Sigmoid colon (tissue), 7 donors: ENCODE results near the gene MTR. TPM values are rescaled to one million over a fixed set of nuclear protein-coding genes. Genes with fewer than 3 reads are reported as not detected.
A peak's percentile ranks its signal among the peaks of the same experiment; 100 is the strongest.

Experiments
- DNase-seq: peaks from one replicate; pipeline ENCODE4 v3.0.0-alpha.2; 2019
- H3K27ac ChIP-seq, 4 donors: fragments of 200-600 bp; sonication (generic); one replicate each; pipeline ENCODE4 v1.5.1; 2016 to 2019; ENCODE audit warnings: mild to moderate bottlenecking in 1 of 4
- H3K27me3 ChIP-seq, 3 donors: fragments of 200-600 bp; sonication (generic); one replicate each; pipeline ENCODE4 v1.5.1; 2019; ENCODE audit warnings: mild to moderate bottlenecking in 1 of 3
- H3K36me3 ChIP-seq, 4 donors: fragments of 200-600 bp; sonication (generic); one replicate each; pipeline ENCODE4 v1.5.1; 2016 to 2019
- H3K4me1 ChIP-seq, 4 donors: fragments of 200-600 bp; sonication (generic); one replicate each; pipeline ENCODE4 v1.5.1; 2017 to 2019
- H3K4me3 ChIP-seq, 4 donors: fragments of 200-600 bp; sonication (generic); one replicate each; pipeline ENCODE4 v1.5.1; 2017 to 2019; ENCODE audit warnings: mild to moderate bottlenecking in 2 of 4, moderate library complexity in 1 of 4
- H3K9me3 ChIP-seq, 4 donors: fragments of 200-600 bp in 3 of 4; sonication (generic) in 3 of 4; one replicate each; pipeline versions ENCODE4 v1.5.1 to v1.6.1; 2013 to 2019
- CTCF ChIP-seq, 4 experiments: fragments of 450-650 bp in 3 of 4; fragments of 200-600 bp in 1 of 4; IDR thresholded peaks; one replicate each; pipeline ENCODE4 v1.5.1; 2016 to 2019; ENCODE audit warnings: antibody characterized with exemption in 4 of 4, mild to moderate bottlenecking in 3 of 4, moderate library complexity in 2 of 4
- EP300 ChIP-seq, 4 donors: sonication (generic); formaldehyde crosslinking; IDR thresholded peaks; one replicate each; pipeline ENCODE4 v1.6.1; 2017; ENCODE audit warnings: antibody characterized with exemption in 4 of 4
- POLR2A ChIP-seq, 2 donors: fragments of 450-650 bp; IDR thresholded peaks; one replicate each; pipeline ENCODE4 v1.6.1; 2016; ENCODE audit warnings: antibody characterized with exemption in 2 of 2, mild to moderate bottlenecking in 2 of 2, moderate library complexity in 2 of 2
- POLR2AphosphoS5 ChIP-seq, 4 donors: sonication (generic); formaldehyde crosslinking; IDR thresholded peaks; one replicate each; pipeline ENCODE4 v1.6.1; 2017; ENCODE audit warnings: antibody characterized with exemption in 4 of 4
- WGBS, 2 donors: extraction: QIAGEN DNeasy Blood & Tissue Kit; methylation state at CpG; one replicate each; pipeline ENCODE4 v1.1.7; 2013; 5-methylcytosine and 5-hydroxymethylcytosine counted together
- intact Hi-C: fragments of 100-400 bp; cut with DNase I; formaldehyde crosslinking; loops from one replicate; pipeline ENCODE4 v1.15.1; 2023
- polyA plus RNA-seq, 3 donors: library from polyadenylated mRNA; stranded (reverse); fragments of 200-250 nt; gene quantifications; one replicate each; pipeline ENCODE4 v1.2.3, GENCODE V29; 2013
- total RNA-seq, 4 donors: library from RNA; depleted of rRNA; stranded (reverse); fragments of >200 nt; gene quantifications; one replicate each; pipeline ENCODE4 v1.1.0, GENCODE V29; 2016
- donor health status: healthy with polysubstance abuse.
- donor health status: Bipolar disorder and iron deficiency.
- donor health status: healthy.

Gene MTR
- total and polyA plus RNA-seq, 7 donors: 1.2 to 38.4 (median 28.2) TPM

GRCh38 chr1:236864211-236864610 lies 69.1 kb downstream of the MTR start:
- Histone ChIP-seq H3K36me3 (peaks cover 0 to 27% (median 3%) of the 10 kb centered on the region in 4 donors), H3K27me3 (no peaks in the 10 kb centered on the region), H3K4me1 (peaks cover 0 to 71% (median 43%) of the 10 kb centered on the region in 4 donors), H3K9me3 (no peaks in the 10 kb centered on the region), H3K27ac (peak overlapping the region; percentile 32 to 72 (median 63)), H3K4me3 (no peak overlapping the region)
- no peak for DNase-seq
- intact Hi-C loops: no loop called here
- WGBS, 2 donors: 89 to 90% methylated on average over 3 of the region's 3 CpGs
- TF ChIP-seq CTCF (IDR thresholded peaks at IDR 0.05) (no peak), EP300 (IDR thresholded peaks at IDR 0.05) (no peak), POLR2AphosphoS5 (IDR thresholded peaks at IDR 0.05) (no peak), POLR2A (IDR thresholded peaks at IDR 0.05) (no peak)

- Histone ChIP-seq H3K9me3 (no peaks in the 10 kb centered on the region), H3K36me3 (peaks cover 0 to 26% (median 3%) of the 10 kb centered on the region in 4 donors), H3K4me3 (no peak overlapping the region), H3K4me1 (peaks cover 0 to 61% (median 40%) of the 10 kb centered on the region in 4 donors), H3K27me3 (no peaks in the 10 kb centered on the region), H3K27ac (peak overlapping the region; percentile 32 to 72 (median 63))
- TF ChIP-seq CTCF (IDR thresholded peaks at IDR 0.05): no peak
- TF ChIP-seq POLR2AphosphoS5 (IDR thresholded peaks at IDR 0.05): peak in 3 of 4 donors; percentile 64 to 80 (median 65)
- no peak for TF ChIP-seq POLR2A (IDR thresholded peaks at IDR 0.05)
- TF ChIP-seq EP300 (IDR thresholded peaks at IDR 0.05): peak in 2 of 4 donors; percentile 31 to 48
- intact Hi-C loops: no loop called here
- 65 to 78% methylated on average over 3 of the region's 3 CpGs for WGBS, 2 donors
- peak; percentile 73 for DNase-seq
Observed at GRCh38 chr1:236864996-236865817, 70.1 kb downstream of the MTR start.

- intact Hi-C loops: no loop called here
- peaks cover 0 to 55% (median 38%) of the 10 kb centered on the region in 4 donors for H3K4me1 ChIP-seq
- 75 to 89% methylated on average over 1 of the region's 1 CpG for WGBS, 2 donors
- H3K27me3 ChIP-seq: no peaks in the 10 kb centered on the region
- no peak for TF ChIP-seq POLR2A (IDR thresholded peaks at IDR 0.05)
- TF ChIP-seq EP300 (IDR thresholded peaks at IDR 0.05): no peak
- TF ChIP-seq POLR2AphosphoS5 (IDR thresholded peaks at IDR 0.05): no peak
- no peak for TF ChIP-seq CTCF (IDR thresholded peaks at IDR 0.05)
- H3K36me3 ChIP-seq: peaks cover 0 to 26% (median 3%) of the 10 kb centered on the region in 4 donors
- no peak for DNase-seq
- no peak overlapping the region for H3K4me3 ChIP-seq
- H3K9me3 ChIP-seq: no peaks in the 10 kb centered on the region
- peak overlapping the region; percentile 32 to 72 (median 63) for H3K27ac ChIP-seq
Observed at GRCh38 chr1:236865818-236866155, 70.7 kb downstream of the MTR start.

- H3K4me3 ChIP-seq: no peak overlapping the region
- H3K9me3 ChIP-seq: no peaks in the 10 kb centered on the region
- peak in 3 of 4 experiments; percentile 66 to 76 (median 73) for TF ChIP-seq CTCF (IDR thresholded peaks at IDR 0.05)
- TF ChIP-seq POLR2A (IDR thresholded peaks at IDR 0.05): no peak
- 91 to 94% methylated on average over 6 of the region's 6 CpGs for WGBS, 2 donors
- H3K36me3 ChIP-seq: peaks cover 0 to 23% (median 0%) of the 10 kb centered on the region in 4 donors
- no peaks in the 10 kb centered on the region for H3K27me3 ChIP-seq
- intact Hi-C loops: no loop called here
- H3K4me1 ChIP-seq: peaks cover 0 to 26% (median 17%) of the 10 kb centered on the region in 4 donors
- no peak overlapping the region for H3K27ac ChIP-seq
- DNase-seq: no peak
Observed at GRCh38 chr1:236868625-236869467, 73.8 kb downstream of the MTR start.
